Heart left ventricle (tissue), 13 donors: ENCODE data around the gene DGAT2.

Experiments used
- POLR2A ChIP-seq, 2 donors: fragments of 450-650 bp; IDR thresholded peaks; one replicate each; pipeline ENCODE4 v1.6.1; 2017; ENCODE audit warnings: antibody characterized with exemption in 2 of 2, mild to moderate bottlenecking in 2 of 2, moderate library complexity in 2 of 2
- TF ChIP-seq, protein P1 (sequence below), 12 donors: fragments of 200-600 bp; sonication (generic) in 4 of 12; IDR thresholded peaks; one replicate each; pipeline versions ENCODE4 v1.5.0 to v1.8.0; 2018 to 2022; ENCODE audit warnings: antibody characterized with exemption in 12 of 12, mild to moderate bottlenecking in 5 of 12
- donor health status: ischemic (EF 13 %, LVEDD 7.1; RV severe dilation, severe dysfunction).
- donor health status: DM: no; HTN: yes; CAD: no.
- donor health status: DM: no; HTN: no; CAD: no.
- donor health status: ischemic (EF 25% LVEDD 6.9; RV normal size, moderate dysfunction).
- donor health status: ischemic (EF 25% LVEDD 5.7; RV mildly dilated, moderate dysfunction).
- donor health status: ischemic (EF 35%, LVEDD 5.7; RV mildly dilated, moderate dysfunction).
- donor health status: nonischemic (EF 11% LVEDD 7.7; RV severe dilation, severe dysfunction).
- donor health status: DM: yes; HTN: yes; CAD: no.
- donor health status: PGD.
- donor health status: ischemic (EF 29% LVEDD 5.4; RV normal size, mild dysfunction).
- donor health status: nonischemic (EF 23%, LVEDD 6.1; RV moderate dilation, normal function).

DNA sequence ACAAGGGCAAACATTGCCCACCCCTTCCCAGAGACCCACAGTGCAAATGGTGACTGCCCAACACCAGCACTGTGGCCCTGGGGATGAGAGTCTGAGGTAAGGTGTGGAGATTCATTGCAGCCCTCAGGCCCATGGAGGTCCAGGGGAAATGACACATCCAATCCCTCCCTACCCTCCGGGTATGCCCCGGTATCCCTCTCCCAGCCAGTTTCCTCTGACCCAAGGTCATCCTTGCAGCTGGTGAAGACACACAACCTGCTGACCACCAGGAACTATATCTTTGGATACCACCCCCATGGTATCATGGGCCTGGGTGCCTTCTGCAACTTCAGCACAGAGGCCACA lies 27.5 kb downstream of the DGAT2 start:
- no peak for TF ChIP-seq POLR2A (IDR thresholded peaks at IDR 0.05)
- TF ChIP-seq, protein P1, sequence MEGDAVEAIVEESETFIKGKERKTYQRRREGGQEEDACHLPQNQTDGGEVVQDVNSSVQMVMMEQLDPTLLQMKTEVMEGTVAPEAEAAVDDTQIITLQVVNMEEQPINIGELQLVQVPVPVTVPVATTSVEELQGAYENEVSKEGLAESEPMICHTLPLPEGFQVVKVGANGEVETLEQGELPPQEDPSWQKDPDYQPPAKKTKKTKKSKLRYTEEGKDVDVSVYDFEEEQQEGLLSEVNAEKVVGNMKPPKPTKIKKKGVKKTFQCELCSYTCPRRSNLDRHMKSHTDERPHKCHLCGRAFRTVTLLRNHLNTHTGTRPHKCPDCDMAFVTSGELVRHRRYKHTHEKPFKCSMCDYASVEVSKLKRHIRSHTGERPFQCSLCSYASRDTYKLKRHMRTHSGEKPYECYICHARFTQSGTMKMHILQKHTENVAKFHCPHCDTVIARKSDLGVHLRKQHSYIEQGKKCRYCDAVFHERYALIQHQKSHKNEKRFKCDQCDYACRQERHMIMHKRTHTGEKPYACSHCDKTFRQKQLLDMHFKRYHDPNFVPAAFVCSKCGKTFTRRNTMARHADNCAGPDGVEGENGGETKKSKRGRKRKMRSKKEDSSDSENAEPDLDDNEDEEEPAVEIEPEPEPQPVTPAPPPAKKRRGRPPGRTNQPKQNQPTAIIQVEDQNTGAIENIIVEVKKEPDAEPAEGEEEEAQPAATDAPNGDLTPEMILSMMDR (IDR thresholded peaks at IDR 0.05), result no peak
